WTC11 (cell line): ENCODE data around the gene GPNMB. TPM values are rescaled to one million over a fixed set of nuclear protein-coding genes. Genes with fewer than 3 reads are reported as not detected.

Experiments
- ATAC-seq: fragments of 200-7000 bp; cut with Tn5 transposase; 2 replicates; pipeline ENCODE4 v1.10.0; 2021; ENCODE audit warnings: mild to moderate bottlenecking, moderate library complexity
- CTCF ChIA-PET: fragments of 300-600 bp; sonication (Branson Sonifier 250); formaldehyde crosslinking; loops from one replicate; lab custom pipeline; 2021; ENCODE audit warnings: antibody characterized with exemption; lab: Charles Lee
- POLR2A ChIA-PET: fragments of 350-600 bp; sonication (Branson Sonifier 250); formaldehyde crosslinking; loops from one replicate; lab custom pipeline; 2021; ENCODE audit warnings: antibody characterized with exemption; lab: Charles Lee
- DNase-seq: peaks from one replicate; pipeline ENCODE4 v3.0.0; 2021; ENCODE audit warnings: low spot score
- H3K27ac Mint-ChIP-seq: 2 replicates; pipeline ENCODE4 v1.8.0; 2021; ENCODE audit warnings: mixed read lengths
- H3K27me3 Mint-ChIP-seq: 2 replicates; pipeline ENCODE4 v1.8.0; 2021; ENCODE audit warnings: low read depth, mild to moderate bottlenecking, moderate library complexity, mixed read lengths
- H3K36me3 Mint-ChIP-seq: 2 replicates; pipeline ENCODE4 v1.8.0; 2021; ENCODE audit warnings: mixed read lengths
- H3K4me1 Mint-ChIP-seq: 2 replicates; pipeline ENCODE4 v1.8.0; 2022; ENCODE audit warnings: mixed read lengths
- H3K4me3 Mint-ChIP-seq: 2 replicates; pipeline ENCODE4 v1.8.0; 2021; ENCODE audit warnings: mild to moderate bottlenecking, moderate library complexity, mixed read lengths
- H3K9me3 Mint-ChIP-seq: 2 replicates; pipeline ENCODE4 v1.8.0; 2021; ENCODE audit warnings: mixed read lengths
- ATF6 ChIP-seq: sonication (generic); formaldehyde crosslinking; IDR thresholded peaks from 2 replicates; pipeline ENCODE4 v1.8.1; 2023; ENCODE audit warnings: mild to moderate bottlenecking, missing genetic modification reagents
- CBFB ChIP-seq: sonication (generic); formaldehyde crosslinking; IDR thresholded peaks from 2 replicates; pipeline ENCODE4 v1.8.1; 2022; ENCODE audit warnings: mild to moderate bottlenecking, low read depth, missing genetic modification reagents
- CTCF ChIP-seq: fragments of 200-600 bp; IDR thresholded peaks from 2 replicates; pipeline ENCODE4 v1.8.0; 2022; ENCODE audit warnings: antibody characterized with exemption
- E2F1 ChIP-seq: sonication (generic); formaldehyde crosslinking; IDR thresholded peaks from 2 replicates; pipeline ENCODE4 v1.8.0; 2022; ENCODE audit warnings: mild to moderate bottlenecking, missing genetic modification reagents
- ERG ChIP-seq: fragments of 250-450 bp; sonication (Bioruptor Pico); IDR thresholded peaks from 2 replicates; pipeline ENCODE4 v1.8.0; 2021; ENCODE audit warnings: mild to moderate bottlenecking
- FOXP1 ChIP-seq: sonication (generic); formaldehyde crosslinking; IDR thresholded peaks from 2 replicates; pipeline ENCODE4 v1.8.0; 2022; ENCODE audit warnings: missing genetic modification reagents, mild to moderate bottlenecking, moderate library complexity, borderline replicate concordance
- GRHL2 ChIP-seq: fragments of 250-450 bp; sonication (Bioruptor Pico); IDR thresholded peaks from 2 replicates; pipeline ENCODE4 v1.8.0; 2022; ENCODE audit warnings: mild to moderate bottlenecking, moderate library complexity; ENCODE audit not compliant: insufficient replicate concordance, severe bottlenecking
- IRF1 ChIP-seq: sonication (generic); formaldehyde crosslinking; IDR thresholded peaks from 2 replicates; pipeline ENCODE4 v1.8.0; 2023; ENCODE audit warnings: missing genetic modification reagents
- JUN ChIP-seq: sonication (generic); formaldehyde crosslinking; IDR thresholded peaks from 2 replicates; pipeline ENCODE4 v1.8.0; 2023; ENCODE audit warnings: mild to moderate bottlenecking, missing genetic modification reagents
- NFE2L1 ChIP-seq: sonication (generic); formaldehyde crosslinking; IDR thresholded peaks from 2 replicates; pipeline ENCODE4 v1.8.1; 2023; ENCODE audit warnings: missing genetic modification reagents
- NR2C2 ChIP-seq: sonication (generic); formaldehyde crosslinking; IDR thresholded peaks from 2 replicates; pipeline ENCODE4 v1.8.0; 2022; ENCODE audit warnings: mild to moderate bottlenecking, missing genetic modification reagents
- OVOL2 ChIP-seq: fragments of 250-450 bp; sonication (Bioruptor Pico); IDR thresholded peaks from 2 replicates; pipeline ENCODE4 v1.9.0; 2021; ENCODE audit warnings: mild to moderate bottlenecking, borderline replicate concordance
- PRDM15 ChIP-seq: sonication (generic); formaldehyde crosslinking; IDR thresholded peaks from 2 replicates; pipeline ENCODE4 v1.8.0; 2022; ENCODE audit warnings: missing genetic modification reagents
- SP1 ChIP-seq: sonication (generic); formaldehyde crosslinking; conservative IDR thresholded peaks from 2 replicates; pipeline ENCODE4 v1.8.1; 2022; ENCODE audit warnings: missing genetic modification reagents
- TCF7 ChIP-seq: sonication (generic); formaldehyde crosslinking; IDR thresholded peaks from 2 replicates; pipeline ENCODE4 v1.8.0; 2022; ENCODE audit warnings: mild to moderate bottlenecking, low read depth, missing genetic modification reagents, moderate library complexity
- TEAD1 ChIP-seq: sonication (generic); formaldehyde crosslinking; IDR thresholded peaks from 2 replicates; pipeline ENCODE4 v1.8.0; 2022; ENCODE audit warnings: mild to moderate bottlenecking, missing genetic modification reagents
- TP53 ChIP-seq: sonication (generic); formaldehyde crosslinking; IDR thresholded peaks from 2 replicates; pipeline ENCODE4 v1.8.1; 2023; ENCODE audit warnings: mild to moderate bottlenecking, missing genetic modification reagents
- ZNF232 ChIP-seq: sonication (generic); formaldehyde crosslinking; IDR thresholded peaks from 2 replicates; pipeline ENCODE4 v1.8.0; 2022; ENCODE audit warnings: mild to moderate bottlenecking, missing genetic modification reagents
- ZNF263 ChIP-seq: sonication (generic); formaldehyde crosslinking; IDR thresholded peaks from 2 replicates; pipeline ENCODE4 v1.8.1; 2022; ENCODE audit warnings: low read depth, mild to moderate bottlenecking, moderate library complexity, missing genetic modification reagents
- ZNF416 ChIP-seq: fragments of 250-450 bp; sonication (Bioruptor Pico); IDR thresholded peaks from 2 replicates; pipeline ENCODE4 v1.9.0; 2021; ENCODE audit warnings: mild to moderate bottlenecking, inconsistent platforms
- ZNF671 ChIP-seq: fragments of 250-450 bp; sonication (Bioruptor Pico); IDR thresholded peaks from 2 replicates; pipeline ENCODE4 v1.8.0; 2021; ENCODE audit warnings: mild to moderate bottlenecking
- total RNA-seq: library from RNA; stranded (reverse); gene quantifications from 3 replicates; pipeline ENCODE4 v1.2.3, GENCODE V29; 2021

The GPNMB gene
- total RNA-seq, 1 experiment from 2014 or later: 1.1 TPM

- TF ChIP-seq TCF7 (CRISPR knock-in tag): no peak
- TF ChIP-seq GRHL2 (CRISPR knock-in tag): no peak
- no peak for TF ChIP-seq ZNF671 (CRISPR knock-in tag)
- no peak for TF ChIP-seq ATF6 (CRISPR knock-in tag)
- TF ChIP-seq ZNF416 (CRISPR knock-in tag): no peak
- no peak for TF ChIP-seq E2F1
- TF ChIP-seq ZNF232 (CRISPR knock-in tag): no peak
- no peak for TF ChIP-seq CBFB (CRISPR knock-in tag)
- no peak for TF ChIP-seq OVOL2 (CRISPR knock-in tag)
- TF ChIP-seq SP1: no peak
- TF ChIP-seq TEAD1: no peak
- no peak for TF ChIP-seq NR2C2 (CRISPR knock-in tag)
- TF ChIP-seq CTCF: no peak
- no peak for TF ChIP-seq NFE2L1 (CRISPR knock-in tag)
- TF ChIP-seq ERG: no peak
- POLR2A ChIA-PET: interaction anchor here (2.0 kb wide), 1 partner anchor 11 kb away, joined by 5 read pairs; no protein-coding TSS in a partner anchor
Measured at GRCh38 chr7:23290993-23291392, 44.4 kb downstream of the GPNMB start.

GRCh38 chr7:23291957-23292560, 45.5 kb downstream of the GPNMB start:
- POLR2A ChIA-PET: interaction anchor here (2.0 kb wide), 1 partner anchor 12 kb away, joined by 5 read pairs; no protein-coding TSS in a partner anchor
- no peak for TF ChIP-seq JUN (CRISPR knock-in tag)
- no peak for TF ChIP-seq PRDM15 (CRISPR knock-in tag)
- no peak for TF ChIP-seq ATF6 (CRISPR knock-in tag)
- no peak for TF ChIP-seq ZNF263
- TF ChIP-seq TP53: no peak
- no peak for TF ChIP-seq IRF1
- TF ChIP-seq FOXP1 (CRISPR knock-in tag): no peak

More at GRCh38 chr7:23290993-23291392, 44.4 kb downstream of the GPNMB start:
- Mint-ChIP-seq H3K36me3 (no peaks in the 10 kb centered on the region), H3K27ac (no peak overlapping the region), H3K9me3 (no peaks in the 10 kb centered on the region), H3K4me3 (no peak overlapping the region), H3K27me3 (no peaks in the 10 kb centered on the region; the same call in 1 of the 2 replicates), H3K4me1 (peaks cover 15% of the 10 kb centered on the region)
- DNase-seq (no peak), ATAC-seq (no peak)
- CTCF ChIA-PET: interaction anchor here (1.4 kb wide), 1 partner anchor 14 kb away, joined by 3 read pairs; no protein-coding TSS in a partner anchor

More at GRCh38 chr7:23291957-23292560, 45.5 kb downstream of the GPNMB start:
- Mint-ChIP-seq H3K27ac (no peak overlapping the region), H3K36me3 (no peaks in the 10 kb centered on the region), H3K4me3 (no peak overlapping the region), H3K9me3 (no peaks in the 10 kb centered on the region), H3K27me3 (peaks cover 6% of the 10 kb centered on the region), H3K4me1 (peaks cover 15% of the 10 kb centered on the region)
- no peak for DNase-seq
- CTCF ChIA-PET: interaction anchor here (1.3 to 1.4 kb wide), 2 partner anchors 19 to 255 kb away, joined by 3 to 7 read pairs; no protein-coding TSS in a partner anchor
- ATAC-seq: no peak
